Effector memory CD4-positive, alpha-beta T cell (primary cell): Measurements from ENCODE around the gene TARS3.
"Not testable (repeated sequence)": the region's sequence is repeated elsewhere in the genome, so short reads cannot be mapped to it uniquely, and the experiment has no call there.

Source experiments
- DNase-seq, 3 donors: peaks; one replicate each; pipeline ENCODE4 v3.0.0-alpha.2; 2020
- H3K27ac ChIP-seq: 2 replicates; pipeline ENCODE4 v1.7.0; 2013; ENCODE audit warnings: mild to moderate bottlenecking, low read length, moderate library complexity; ENCODE audit not compliant: insufficient read depth, poor library complexity, severe bottlenecking
- H3K27me3 ChIP-seq: replicated peaks from 2 replicates; pipeline ENCODE4 v1.7.0; 2013; ENCODE audit warnings: mild to moderate bottlenecking, low read length; ENCODE audit not compliant: insufficient read depth, control insufficient read depth, poor library complexity, severe bottlenecking
- H3K36me3 ChIP-seq: 2 replicates; pipeline ENCODE4 v1.7.0; 2013; ENCODE audit warnings: mild to moderate bottlenecking, low read length, moderate library complexity; ENCODE audit not compliant: control insufficient read depth, insufficient read depth
- H3K4me1 ChIP-seq: 2 replicates; pipeline ENCODE4 v1.7.0; 2013; ENCODE audit warnings: low read length, mild to moderate bottlenecking; ENCODE audit not compliant: control insufficient read depth, insufficient read depth, poor library complexity, severe bottlenecking
- H3K4me3 ChIP-seq: 2 replicates; pipeline ENCODE4 v1.7.0; 2013; ENCODE audit warnings: low read length, low read depth, mild to moderate bottlenecking; ENCODE audit not compliant: insufficient read depth, poor library complexity, severe bottlenecking
- H3K9me3 ChIP-seq: 2 replicates; pipeline ENCODE4 v1.7.0; 2013; ENCODE audit warnings: mild to moderate bottlenecking, low read length, moderate library complexity; ENCODE audit not compliant: control insufficient read depth
- total RNA-seq, 3 donors: gene quantifications; one replicate each; lab custom pipeline; 2026; lab: John Stamatoyannopoulos, UW

Gene TARS3
- total RNA-seq = 29.5 to 49.8 (median 41.5) reads per million in 3 donors

DNA sequence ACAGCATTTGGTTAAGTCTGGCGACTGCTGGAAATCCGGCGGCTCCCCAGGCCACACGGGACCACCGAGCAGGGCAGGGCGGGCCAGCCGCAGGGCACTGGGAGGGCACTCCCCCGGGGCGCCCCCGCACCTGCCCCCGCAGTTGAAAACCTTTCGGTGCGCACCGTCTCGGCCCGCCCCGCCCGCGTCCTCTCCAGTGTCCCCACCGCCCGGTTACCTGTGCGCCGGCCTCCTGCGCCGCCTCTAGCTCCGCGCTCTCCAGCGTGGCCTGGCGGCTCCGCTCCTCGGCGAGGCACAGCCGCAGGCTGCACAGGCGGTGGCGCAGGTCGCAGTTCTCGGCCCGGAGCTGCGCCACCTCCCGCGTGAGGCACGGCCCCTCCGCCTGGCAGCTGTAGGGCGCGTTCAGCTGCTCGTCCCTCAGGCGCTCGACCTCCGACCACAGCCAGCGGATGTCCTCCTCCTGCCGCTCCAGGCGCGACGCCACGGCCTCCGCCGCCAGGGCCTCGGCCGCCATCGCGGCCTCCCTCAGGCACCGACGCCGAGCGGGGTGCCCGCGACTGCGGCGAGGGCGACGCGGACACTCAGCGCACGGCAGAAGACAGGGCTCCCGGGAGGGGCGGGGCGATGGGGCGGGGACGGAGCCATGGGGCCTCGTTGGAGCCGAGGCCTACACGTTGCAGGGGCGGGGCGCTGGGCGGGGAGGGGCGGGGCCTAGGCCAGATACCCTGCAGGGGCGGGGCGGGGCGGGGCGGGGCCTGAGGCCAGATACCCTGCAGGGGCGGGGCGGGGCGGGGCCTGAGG lies at the start of gene TARS3:
Gene TARS3, minus strand, starts transcription at position 600 of the 801 bp plus-strand sequence. Its CDS starts 86 bp downstream, at position 514.
- Histone ChIP-seq H3K4me1 (peaks cover 9% of the 10 kb centered on the region), H3K36me3 (peaks cover 22% of the 10 kb centered on the region), H3K9me3 (no peaks in the 10 kb centered on the region), H3K27ac (peak within 1 kb of the TSS; percentile 79), H3K4me3 (peak within 1 kb of the TSS; percentile 63), H3K27me3 (no peaks in the 10 kb centered on the region)
- peak; percentile 93 to 96 (median 93) for DNase-seq

DNA sequence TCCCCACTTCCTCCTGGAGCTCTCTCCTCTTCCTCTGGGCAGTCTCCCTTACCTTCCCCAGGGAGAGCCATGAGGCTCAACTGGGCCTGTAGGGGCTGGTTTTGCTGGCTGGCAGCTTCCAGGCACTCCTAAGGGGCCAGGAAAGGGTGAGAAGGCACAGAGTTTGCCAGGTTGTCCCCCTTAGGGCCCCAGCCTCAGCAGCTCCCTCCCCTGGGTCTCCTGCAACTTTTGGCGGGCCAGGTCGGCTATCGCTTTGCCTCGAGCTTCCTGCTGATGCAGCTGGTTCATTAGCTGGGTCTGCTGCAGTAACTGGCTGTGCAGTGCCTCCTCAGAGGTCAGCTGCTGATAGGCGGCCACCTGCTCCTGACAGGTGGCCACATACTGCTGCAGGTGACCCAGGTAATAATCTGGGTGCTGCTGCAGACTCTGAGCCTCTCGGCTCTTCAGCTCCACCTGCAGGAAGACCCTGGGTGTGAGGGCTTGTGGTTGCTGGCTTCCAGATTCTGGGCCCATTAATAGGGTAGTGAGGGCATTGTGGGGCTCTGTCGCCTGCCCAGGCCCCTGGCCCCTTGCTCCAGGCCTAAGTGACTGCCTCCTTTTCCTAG lies 49.3 kb upstream of the TARS3 start:
- no peak for DNase-seq
- Histone ChIP-seq H3K4me3 (no peak overlapping the region), H3K36me3 (no peaks in the 10 kb centered on the region), H3K9me3 (no peaks in the 10 kb centered on the region), H3K27me3 (no peaks in the 10 kb centered on the region), H3K27ac (no peak overlapping the region), H3K4me1 (no peaks in the 10 kb centered on the region)

DNA sequence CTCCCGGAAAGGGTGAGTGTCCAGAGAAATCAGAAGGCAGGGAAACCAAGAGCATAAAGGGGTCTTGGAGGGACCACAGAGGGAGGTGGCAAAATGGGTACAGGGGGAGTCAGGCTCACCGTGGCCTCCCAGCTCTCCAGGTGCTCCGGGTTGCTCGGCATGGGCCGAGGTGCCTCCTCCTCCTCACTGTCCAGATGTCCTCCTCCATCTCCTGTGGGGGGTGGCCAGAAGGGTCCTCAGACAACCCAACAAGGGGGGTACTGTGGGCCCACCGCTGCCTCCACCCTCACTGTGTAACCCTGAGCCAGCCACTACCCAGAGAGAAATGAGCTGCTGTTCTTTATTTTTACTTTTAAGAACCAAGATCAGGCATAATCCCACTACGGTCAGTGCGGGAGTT lies 48.6 kb upstream of the TARS3 start:
- H3K27me3 ChIP-seq = no peaks in the 10 kb centered on the region
- H3K36me3 ChIP-seq = no peaks in the 10 kb centered on the region
- no peak for DNase-seq
- no peaks in the 10 kb centered on the region for H3K9me3 ChIP-seq
- H3K4me1 ChIP-seq = no peaks in the 10 kb centered on the region
- H3K4me3 ChIP-seq = no peak overlapping the region
- no peak overlapping the region for H3K27ac ChIP-seq

DNA sequence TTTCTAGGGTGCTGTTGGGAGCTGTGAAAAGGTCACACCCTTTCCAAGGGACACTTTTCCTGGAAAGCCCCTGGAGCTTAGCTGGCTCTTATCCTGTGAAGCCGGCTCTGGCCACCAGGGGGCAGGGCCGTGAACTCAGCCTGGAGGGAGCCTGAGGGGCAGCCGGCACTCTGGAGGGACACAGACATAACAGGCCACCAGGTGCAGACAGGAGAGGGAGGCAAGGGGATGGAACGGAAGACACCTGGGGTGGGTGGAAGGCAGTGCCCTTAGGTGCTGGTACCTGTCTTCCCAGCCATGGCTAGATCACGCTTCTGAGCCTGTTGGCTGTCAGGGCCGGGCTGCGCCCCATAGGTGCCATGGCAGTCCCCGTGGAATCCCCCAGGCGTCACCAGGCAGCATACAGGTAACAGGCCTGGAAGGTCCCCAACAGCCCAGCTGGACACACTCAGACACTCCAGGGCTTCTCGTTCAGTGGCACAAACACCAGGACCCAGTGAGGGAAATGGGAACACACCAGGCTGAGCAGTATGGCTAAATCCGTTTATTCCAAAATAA lies 42.9 kb upstream of the TARS3 start:
- H3K27ac ChIP-seq, H3K9me3 ChIP-seq, H3K36me3 ChIP-seq, H3K4me1 ChIP-seq, DNase-seq, H3K27me3 ChIP-seq, H3K4me3 ChIP-seq: not testable (repeated sequence)

DNA sequence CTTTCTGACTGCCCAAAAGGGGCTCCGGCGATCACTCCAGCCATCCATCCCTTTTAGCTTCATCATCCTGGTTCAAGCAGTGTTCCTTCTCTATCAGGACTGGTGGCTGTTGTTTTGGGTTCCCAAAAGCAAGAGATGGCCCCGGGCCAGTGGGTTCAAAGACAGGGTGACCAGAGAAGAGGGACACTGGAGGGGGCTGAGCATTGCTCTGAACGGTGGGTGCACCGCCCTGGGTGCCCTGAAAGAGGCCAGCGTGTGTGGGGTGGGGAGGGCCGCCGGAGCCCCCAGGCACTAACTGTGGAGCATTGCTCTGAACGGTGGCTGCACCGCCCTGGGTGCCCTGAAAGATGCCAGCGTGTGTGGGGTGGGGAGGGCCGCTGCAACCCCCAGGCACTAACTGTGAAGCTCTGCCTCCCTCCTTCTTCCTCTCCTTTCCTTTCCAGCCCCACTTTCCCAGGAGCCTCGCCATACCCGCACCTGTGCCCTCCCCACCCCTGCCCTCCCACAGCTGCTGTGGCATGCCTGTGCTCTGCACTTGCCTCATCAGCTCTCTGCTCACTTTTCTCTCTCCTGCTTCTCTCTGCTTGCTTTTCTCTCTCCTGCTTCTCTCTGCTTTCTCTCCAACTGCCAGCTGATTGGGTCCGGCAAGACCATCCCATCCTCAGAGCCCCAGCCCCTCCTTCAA lies 41.6 kb upstream of the TARS3 start:
- Histone ChIP-seq H3K27me3 (no peaks in the 10 kb centered on the region), H3K4me1 (no peaks in the 10 kb centered on the region), H3K36me3 (no peaks in the 10 kb centered on the region), H3K4me3 (no peak overlapping the region), H3K27ac (no peak overlapping the region), H3K9me3 (no peaks in the 10 kb centered on the region)
- DNase-seq = no peak

DNA sequence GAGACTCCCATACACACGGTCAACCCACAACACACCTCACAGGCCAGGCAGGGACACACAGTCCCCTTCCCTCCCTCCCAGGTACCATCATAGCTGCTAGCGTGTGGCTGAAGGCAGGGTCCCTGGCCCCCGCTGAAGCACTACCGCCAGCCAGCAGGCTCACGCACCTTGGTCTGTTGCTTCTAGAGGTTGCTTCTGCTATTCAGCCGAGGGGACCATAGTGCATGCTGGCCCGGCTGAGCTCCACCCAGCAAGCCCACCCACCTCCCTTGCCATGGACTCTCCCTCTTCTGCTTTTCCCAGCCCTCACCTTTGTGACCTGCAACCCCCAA lies 41.0 kb upstream of the TARS3 start:
- not testable (repeated sequence) for DNase-seq, H3K27me3 ChIP-seq, H3K27ac ChIP-seq, H3K4me3 ChIP-seq, H3K4me1 ChIP-seq, H3K9me3 ChIP-seq, H3K36me3 ChIP-seq

DNA sequence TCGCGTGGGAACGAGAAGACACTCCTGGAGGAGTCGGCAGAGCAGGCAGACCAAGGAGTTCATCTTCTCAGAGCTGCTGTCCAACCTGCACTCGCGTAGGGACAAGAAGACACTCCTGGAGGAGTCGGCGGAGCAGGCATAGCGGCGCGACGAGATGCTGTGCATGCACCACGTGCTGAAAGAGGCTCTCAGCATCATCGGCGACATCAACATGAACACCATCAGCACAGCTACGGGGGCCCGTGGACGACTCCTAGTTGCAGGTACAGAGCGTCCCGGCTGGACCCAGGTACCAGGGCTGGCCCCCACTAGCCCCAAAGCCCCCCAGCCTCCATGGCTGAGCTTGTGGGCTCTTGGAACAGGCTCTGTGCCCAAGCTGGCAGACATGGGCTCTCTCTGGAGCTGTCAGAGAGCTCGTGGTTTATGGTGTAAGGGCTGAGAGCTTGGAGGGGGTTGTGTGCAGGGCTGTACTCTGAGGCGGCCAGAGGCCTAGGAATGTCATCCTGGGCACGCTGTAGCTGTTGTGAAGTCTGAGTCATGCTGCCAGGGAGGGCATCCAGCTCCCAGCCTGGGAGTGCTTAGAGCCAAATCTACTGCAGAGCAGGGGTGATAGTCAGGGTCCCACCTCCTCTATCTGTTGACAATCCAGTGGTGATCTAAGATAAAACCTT lies 40.5 kb upstream of the TARS3 start:
- H3K27me3 ChIP-seq, H3K4me1 ChIP-seq: not testable (repeated sequence)

DNA sequence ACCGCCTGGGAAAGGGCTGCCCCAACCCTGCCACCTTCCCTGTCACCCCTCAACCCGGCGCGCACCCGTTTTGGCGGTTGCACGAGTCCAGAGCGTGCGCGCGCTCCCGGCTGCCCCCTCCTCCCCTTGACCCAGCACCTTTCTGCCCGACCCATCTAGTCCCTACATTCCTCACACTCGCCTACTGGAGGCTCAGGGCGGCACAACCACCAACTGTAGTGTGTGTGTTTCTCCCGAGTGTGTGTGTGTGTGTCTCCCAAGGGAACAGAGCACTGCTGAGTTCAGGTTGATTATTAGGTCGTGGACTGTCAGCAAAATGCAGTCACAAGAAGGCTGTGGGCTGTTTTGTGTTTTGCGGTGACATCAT lies 22.4 kb upstream of the TARS3 start:
- not testable (repeated sequence) for H3K27me3 ChIP-seq, H3K4me3 ChIP-seq, DNase-seq, H3K9me3 ChIP-seq, H3K4me1 ChIP-seq, H3K36me3 ChIP-seq, H3K27ac ChIP-seq

More for the DNA sequence above, 40.5 kb upstream of the TARS3 start:
- H3K36me3 ChIP-seq, H3K9me3 ChIP-seq, H3K27ac ChIP-seq, DNase-seq, H3K4me3 ChIP-seq: not testable (repeated sequence)

DNA sequence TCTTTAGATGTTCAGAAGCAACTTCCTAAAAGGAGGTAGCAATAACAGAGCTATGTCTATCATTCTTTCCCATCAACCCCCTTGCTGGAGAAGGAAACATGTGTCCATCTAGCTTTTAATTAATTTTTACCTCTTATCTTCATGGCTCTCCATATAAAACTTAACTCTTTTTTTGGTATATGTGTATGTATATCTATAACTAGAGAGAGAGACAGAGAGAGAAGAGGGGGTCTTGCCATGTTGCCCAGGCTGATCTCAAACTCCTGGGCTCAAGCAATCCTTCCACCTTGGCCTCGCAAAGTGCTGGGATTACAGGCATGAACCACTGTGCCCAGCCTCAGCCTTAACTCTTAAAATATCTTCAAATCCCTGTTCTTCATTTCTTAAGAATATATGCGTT lies 10.6 kb upstream of the TARS3 start:
- DNase-seq, H3K4me1 ChIP-seq, H3K9me3 ChIP-seq: not testable (repeated sequence)

More for the DNA sequence above, 10.6 kb upstream of the TARS3 start:
- not testable (repeated sequence) for H3K36me3 ChIP-seq, H3K4me3 ChIP-seq, H3K27me3 ChIP-seq, H3K27ac ChIP-seq
